K562 (cell line): ENCODE results near the gene CSF2. TPM values are rescaled to one million over a fixed set of nuclear protein-coding genes. Genes with fewer than 3 reads are reported as not detected.

Experiments used
- CBX8 ChIP-seq: fragments of 200-600 bp; sonication (generic); IDR thresholded peaks from 2 replicates; pipeline ENCODE4 v1.6.1; 2012; ENCODE audit warnings: borderline replicate concordance, mixed run types, low read depth, mild to moderate bottlenecking, moderate library complexity, mixed read lengths, low read length, control low read depth, inconsistent platforms; ENCODE audit not compliant: poor library complexity, severe bottlenecking; ENCODE audit errors: extremely low read depth
- CREB3L1 ChIP-seq: fragments of 450-650 bp; IDR thresholded peaks from 2 replicates; pipeline ENCODE4 v1.6.1; 2014; ENCODE audit warnings: low read depth, mild to moderate bottlenecking, moderate library complexity, borderline replicate concordance
- CREM ChIP-seq: IDR thresholded peaks from 2 replicates; pipeline ENCODE4 v1.6.1; 2014; ENCODE audit warnings: antibody characterized with exemption, low read depth
- ESRRA ChIP-seq: fragments of 450-650 bp; IDR thresholded peaks from 2 replicates; pipeline ENCODE4 v1.6.1; 2014; ENCODE audit warnings: low read depth, mild to moderate bottlenecking, moderate library complexity, borderline replicate concordance
- REST ChIP-seq, 2 experiments: fragments of 450-650 bp; formaldehyde crosslinking in 1 of 2; IDR thresholded peaks; 2 replicates each; pipeline versions ENCODE4 v1.4.0 to v1.6.1; 2014 to 2020; ENCODE audit warnings: mild to moderate bottlenecking in 2 of 2, borderline replicate concordance in 1 of 2, low read depth in 1 of 2
- TBL1XR1 ChIP-seq, 2 experiments: IDR thresholded peaks; 2 replicates each; pipeline ENCODE4 v1.6.1; 2012; ENCODE audit warnings: improper control_type of control experiment in 2 of 2, low read length in 2 of 2, mild to moderate bottlenecking in 1 of 2
- ZNF407 ChIP-seq: fragments of 450-650 bp; IDR thresholded peaks from 2 replicates; pipeline ENCODE4 v1.6.1; 2016; ENCODE audit warnings: low read depth
- ZNF668 ChIP-seq: fragments of 250-450 bp; sonication (Bioruptor Pico); IDR thresholded peaks from 2 replicates; pipeline ENCODE4 v1.8.0; 2022; ENCODE audit warnings: mild to moderate bottlenecking, inconsistent platforms
- polyA plus RNA-seq, 8 experiments: library from polyadenylated mRNA; depleted of rRNA in 4 of 8; stranded (reverse) in 5 of 8; unstranded in 3 of 8; fragments of >200 nt; fragmentation: Nextera tagmentation in 2 of 8; fragmentation: Illumina TruSeq in 1 of 8; extraction: Ambion mirVana in 2 of 8; extraction: Trizol in 1 of 8; gene quantifications; 2 replicates each; pipeline versions ENCODE4 v1.2.1 to v1.2.3, GENCODE V29; 2011 to 2014; ENCODE audit warnings: inconsistent platforms in 1 of 8, missing spikeins in 1 of 8
- total RNA-seq, 7 experiments: library from RNA; depleted of rRNA in 6 of 7; stranded (reverse); fragments of >200 nt in 6 of 7; fragmentation: Illumina TruSeq in 2 of 7; extraction: Trizol in 2 of 7; gene quantifications; 2 replicates each; pipeline versions ENCODE4 v1.2.1 to v1.2.3, GENCODE V29; 2011 to 2021; ENCODE audit warnings: low replicate concordance in 1 of 7

CSF2 gene
- total and polyA plus RNA-seq, 9 of the 15 experiments (the other 6 are each of a cell fraction or from before 2014, with no cell fraction given): 0.25 to 0.29 TPM; not detected in 7

- TF ChIP-seq REST (IDR thresholded peaks at IDR 0.05; ENCODE audit: borderline replicate concordance) (no peak; the same call in 1 of the 2 replicates), REST (CRISPR knock-in tag; IDR thresholded peaks at IDR 0.05; ENCODE audit: low read depth) (no peak), TBL1XR1 (IDR thresholded peaks at IDR 0.05; ENCODE audit: low read length in 2 of 2) (peak in 1 of 2 experiments; percentile 56; a peak in 1 of 4 replicates), ZNF668 (CRISPR knock-in tag) (no peak), CREM (peak; percentile 41; the same call in 1 of the 2 replicates), CREB3L1 (0 out of 2 replicates have a peak, but pooled peaks have one; percentile 22), CBX8 (no peak), ZNF407 (no peak), ESRRA (peak; percentile 89; the same call in 1 of the 2 replicates)
Measured at GRCh38 chr5:132103332-132103951, 29.9 kb downstream of the CSF2 start (continued).
